Trophoblast cell (in vitro differentiated cells and primary cell): ENCODE measurements around the gene CAMK1D.

ENCODE experiments used
- DNase-seq, 2 donors: peaks; one replicate each; pipeline ENCODE4 v3.0.0-alpha.2; 2016
- H2AFZ ChIP-seq: 2 replicates; pipeline ENCODE4 v1.6.1; 2013; ENCODE audit warnings: low read length, moderate library complexity, mild to moderate bottlenecking; ENCODE audit not compliant: insufficient read depth, poor library complexity
- H2AK5ac ChIP-seq: 2 replicates; pipeline ENCODE4 v1.6.1; 2013; ENCODE audit warnings: mild to moderate bottlenecking, low read length
- H2BK120ac ChIP-seq: 2 replicates; pipeline ENCODE4 v1.6.1; 2013; ENCODE audit warnings: low read length, mild to moderate bottlenecking, moderate library complexity; ENCODE audit not compliant: insufficient read depth, poor library complexity
- H2BK12ac ChIP-seq: 2 replicates; pipeline ENCODE4 v1.6.1; 2013; ENCODE audit warnings: mild to moderate bottlenecking, low read length, moderate library complexity
- H2BK5ac ChIP-seq: 2 replicates; pipeline ENCODE4 v1.6.1; 2013; ENCODE audit warnings: low read length, low read depth, moderate library complexity, mild to moderate bottlenecking; ENCODE audit not compliant: poor library complexity
- H3K14ac ChIP-seq: 2 replicates; pipeline ENCODE4 v1.6.1; 2013; ENCODE audit warnings: mild to moderate bottlenecking, low read length
- H3K18ac ChIP-seq: 2 replicates; pipeline ENCODE4 v1.6.1; 2013; ENCODE audit warnings: mild to moderate bottlenecking, low read length
- H3K23ac ChIP-seq: 2 replicates; pipeline ENCODE4 v1.6.1; 2013; ENCODE audit warnings: low read length
- H3K27ac ChIP-seq: 2 replicates; pipeline ENCODE4 v1.5.1; 2013; ENCODE audit warnings: low read depth, mild to moderate bottlenecking, inconsistent platforms, low read length, moderate library complexity
- H3K27me3 ChIP-seq: 2 replicates; pipeline ENCODE4 v1.6.1; 2013; ENCODE audit warnings: inconsistent platforms, mild to moderate bottlenecking, low read length, moderate library complexity; ENCODE audit not compliant: insufficient read depth
- H3K36me3 ChIP-seq, 2 experiments: 1 replicate in 1 of 2; 2 replicates in 1 of 2; pipeline ENCODE4 v1.6.1; 2013; ENCODE audit warnings: low read length in 2 of 2, mild to moderate bottlenecking in 2 of 2, moderate library complexity in 1 of 2; ENCODE audit not compliant: insufficient read depth in 2 of 2, control insufficient read depth in 1 of 2
- H3K4ac ChIP-seq: 2 replicates; pipeline ENCODE4 v1.6.1; 2013; ENCODE audit warnings: low read depth, mild to moderate bottlenecking, low read length, moderate library complexity
- H3K4me1 ChIP-seq, 2 experiments: 1 replicate in 1 of 2; 2 replicates in 1 of 2; pipeline ENCODE4 v1.6.1; 2013; ENCODE audit warnings: low read length in 2 of 2, mild to moderate bottlenecking in 2 of 2, moderate library complexity in 1 of 2; ENCODE audit not compliant: insufficient read depth in 2 of 2, control insufficient read depth in 1 of 2
- H3K4me2 ChIP-seq: 2 replicates; pipeline ENCODE4 v1.6.1; 2013; ENCODE audit warnings: inconsistent platforms, mild to moderate bottlenecking, low read length, moderate library complexity
- H3K4me3 ChIP-seq: 2 replicates; pipeline ENCODE4 v1.5.1; 2013; ENCODE audit warnings: mild to moderate bottlenecking, low read depth, low read length, inconsistent platforms
- H3K79me1 ChIP-seq: one replicate; pipeline ENCODE4 v1.6.1; 2013; ENCODE audit warnings: low read length
- H3K79me2 ChIP-seq: 2 replicates; pipeline ENCODE4 v1.6.1; 2013; ENCODE audit warnings: low read length, mild to moderate bottlenecking; ENCODE audit not compliant: control insufficient read depth, insufficient read depth, poor library complexity
- H3K9ac ChIP-seq: 2 replicates; pipeline ENCODE4 v1.6.1; 2013; ENCODE audit warnings: mild to moderate bottlenecking, low read length
- H3K9me3 ChIP-seq: 2 replicates; pipeline ENCODE4 v1.6.1; 2013; ENCODE audit warnings: low read depth, mild to moderate bottlenecking, control low read depth, inconsistent platforms, low read length; ENCODE audit not compliant: insufficient read depth
- H4K12ac ChIP-seq: 2 replicates; pipeline ENCODE4 v1.6.1; 2013; ENCODE audit warnings: low read depth, mild to moderate bottlenecking, low read length, moderate library complexity
- H4K8ac ChIP-seq: 2 replicates; pipeline ENCODE4 v1.6.1; 2013; ENCODE audit warnings: low read depth, mild to moderate bottlenecking, low read length, moderate library complexity
- H4K91ac ChIP-seq: one replicate; pipeline ENCODE4 v1.6.1; 2013; ENCODE audit warnings: low read depth, mild to moderate bottlenecking, low read length, moderate library complexity
- WGBS: extraction: QIAGEN DNeasy Blood & Tissue Kit; methylation state at CpG from one replicate; pipeline ENCODE4 v1.1.7; 2013; ENCODE audit warnings: missing lambda C conversion rate; ENCODE audit not compliant: insufficient read length, insufficient coverage; ENCODE audit errors: extremely low coverage; 5-methylcytosine and 5-hydroxymethylcytosine counted together

CAMK1D gene

GRCh38 chr10:12710157-12710556 is 360.8 kb downstream of the CAMK1D start:
- Histone ChIP-seq H3K18ac (no peak overlapping the region), H3K27me3 (no peaks in the 10 kb centered on the region), H3K9me3 (no peaks in the 10 kb centered on the region), H3K9ac (no peak overlapping the region), H3K79me2 (no peaks in the 10 kb centered on the region), H4K91ac (peak overlapping the region; percentile 51), H3K4me1 (peaks cover 4 to 6% of the 10 kb centered on the region in 2 experiments), H3K36me3 (no peaks in the 10 kb centered on the region), H3K23ac (no peak overlapping the region), H3K4me3 (no peak overlapping the region), H2BK12ac (no peak overlapping the region), H3K4me2 (no peak overlapping the region), H3K4ac (no peak overlapping the region), H3K79me1 (no peaks in the 10 kb centered on the region), H2BK120ac (no peak overlapping the region), H2BK5ac (no peak overlapping the region), H3K14ac (no peak overlapping the region), H2AK5ac (no peak overlapping the region), H2AFZ (no peak overlapping the region), H4K12ac (no peak overlapping the region), H3K27ac (no peak overlapping the region), H4K8ac (no peak overlapping the region)
- DNase-seq = no peak
- no CpG with 5 or more reads among the region's 8 CpGs for WGBS

DNA sequence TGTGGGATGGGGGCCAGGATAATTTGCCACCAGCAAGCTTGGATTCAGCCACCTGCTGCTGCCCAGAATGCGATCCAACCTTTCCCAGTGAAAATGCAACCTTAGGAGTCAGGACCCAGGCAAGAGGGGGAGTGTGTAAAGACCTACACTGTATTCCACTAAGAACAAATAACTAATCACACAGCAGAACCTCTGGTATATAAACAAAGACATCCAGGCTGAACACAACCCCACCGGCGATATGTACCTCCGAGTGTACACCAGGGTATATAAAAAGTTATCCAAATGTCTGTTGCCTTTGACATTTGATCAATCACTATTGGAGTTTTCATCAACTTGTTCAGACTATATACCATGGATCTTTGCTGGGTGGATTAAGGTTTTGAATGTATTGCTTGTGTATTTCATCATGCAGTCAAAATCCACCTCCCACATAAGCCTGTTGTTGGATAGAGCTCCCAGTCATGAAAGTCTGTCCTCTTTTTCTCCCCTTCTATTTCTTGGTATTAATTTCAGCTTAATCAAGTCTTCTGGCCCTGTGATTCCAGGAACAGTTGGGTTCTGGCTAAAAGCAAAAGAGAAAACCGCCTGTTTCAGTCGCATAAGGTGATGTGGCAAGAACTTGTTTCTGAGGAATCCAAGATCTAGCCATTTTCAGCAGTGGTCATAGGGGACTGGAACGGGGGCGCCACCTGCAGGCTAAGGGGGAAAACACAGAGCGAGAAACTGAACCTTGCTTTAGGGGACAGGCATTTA is 361.4 kb downstream of the CAMK1D start:
- H3K14ac ChIP-seq = no peak overlapping the region
- WGBS = no CpG with 5 or more reads among the region's 9 CpGs

GRCh38 chr10:12711350-12711708 is 362.0 kb downstream of the CAMK1D start:
- Histone ChIP-seq H3K9me3 (no peaks in the 10 kb centered on the region), H3K4me2 (no peak overlapping the region), H2BK5ac (no peak overlapping the region), H4K8ac (no peak overlapping the region), H2AK5ac (no peak overlapping the region), H2BK120ac (no peak overlapping the region), H2AFZ (no peak overlapping the region), H3K27me3 (no peaks in the 10 kb centered on the region), H3K14ac (no peak overlapping the region), H3K4me1 (peaks cover 4 to 6% of the 10 kb centered on the region in 2 experiments), H3K9ac (no peak overlapping the region), H3K79me1 (no peaks in the 10 kb centered on the region), H3K4ac (no peak overlapping the region), H4K12ac (no peak overlapping the region), H3K79me2 (no peaks in the 10 kb centered on the region), H4K91ac (no peak overlapping the region), H3K27ac (no peak overlapping the region), H3K4me3 (no peak overlapping the region), H3K23ac (no peak overlapping the region), H3K36me3 (no peaks in the 10 kb centered on the region), H2BK12ac (no peak overlapping the region), H3K18ac (no peak overlapping the region)
- DNase-seq = no peak
- no CpG with 5 or more reads among the region's 6 CpGs for WGBS

More for the DNA sequence above, 361.4 kb downstream of the CAMK1D start:
- DNase-seq = peak; percentile 70 to 93
- Histone ChIP-seq H3K9me3 (no peaks in the 10 kb centered on the region), H3K4me1 (peaks cover 4 to 6% of the 10 kb centered on the region in 2 experiments), H3K4ac (no peak overlapping the region), H2BK120ac (no peak overlapping the region), H3K4me3 (no peak overlapping the region), H2AFZ (no peak overlapping the region), H3K18ac (no peak overlapping the region), H3K27me3 (no peaks in the 10 kb centered on the region), H3K4me2 (no peak overlapping the region), H3K23ac (no peak overlapping the region), H4K8ac (no peak overlapping the region), H3K79me2 (no peaks in the 10 kb centered on the region), H2AK5ac (no peak overlapping the region), H3K9ac (no peak overlapping the region), H2BK12ac (no peak overlapping the region), H3K36me3 (no peaks in the 10 kb centered on the region), H3K27ac (no peak overlapping the region), H4K91ac (peak overlapping the region; percentile 51), H3K79me1 (no peaks in the 10 kb centered on the region), H2BK5ac (no peak overlapping the region), H4K12ac (no peak overlapping the region)

GRCh38 chr10:12712293-12712983 is 363.1 kb downstream of the CAMK1D start:
- Histone ChIP-seq H2AFZ (no peak overlapping the region), H4K8ac (no peak overlapping the region), H3K14ac (no peak overlapping the region), H3K4me1 (peaks cover 4 to 6% of the 10 kb centered on the region in 2 experiments), H2BK5ac (no peak overlapping the region), H3K4ac (no peak overlapping the region), H3K36me3 (no peaks in the 10 kb centered on the region), H4K91ac (no peak overlapping the region), H4K12ac (no peak overlapping the region), H2BK12ac (no peak overlapping the region), H3K27ac (no peak overlapping the region), H3K27me3 (no peaks in the 10 kb centered on the region), H3K79me2 (no peaks in the 10 kb centered on the region), H3K18ac (no peak overlapping the region), H3K9ac (no peak overlapping the region), H3K4me2 (no peak overlapping the region), H3K4me3 (no peak overlapping the region), H3K9me3 (no peaks in the 10 kb centered on the region), H3K23ac (no peak overlapping the region), H2BK120ac (no peak overlapping the region), H3K79me1 (no peaks in the 10 kb centered on the region), H2AK5ac (no peak overlapping the region)
- no peak for DNase-seq
- no CpG with 5 or more reads among the region's 11 CpGs for WGBS
